Measurements from ENCODE around the gene STX2.

DNA sequence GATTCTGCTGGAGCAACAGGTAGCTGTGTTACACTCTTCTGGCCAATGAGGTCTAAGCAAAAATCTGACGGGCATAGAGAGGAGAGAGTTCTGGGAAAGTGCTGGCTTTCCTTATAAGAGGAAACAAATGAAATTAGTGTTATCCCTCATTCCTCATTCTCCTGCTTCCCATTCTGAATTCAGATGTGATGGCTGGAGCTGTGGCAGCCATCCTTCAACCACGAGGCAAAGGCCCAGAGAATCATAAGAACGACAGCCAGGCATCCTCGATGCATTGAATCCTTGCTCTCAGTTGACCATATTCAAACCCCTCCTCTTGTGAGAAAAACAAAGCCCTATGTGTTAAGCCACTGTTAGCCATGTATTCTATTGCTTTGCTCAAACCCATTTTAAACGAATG lies 95.4 kb downstream of the STX2 start:
- TF ChIP-seq CTCF (IDR thresholded peaks at IDR 0.05; ENCODE audit: poor library complexity, severe bottlenecking) (no peak), EP300 (conservative IDR thresholded peaks at IDR 0.05; ENCODE audit: poor library complexity, severe bottlenecking) (no peak), REST (IDR thresholded peaks at IDR 0.05; ENCODE audit: borderline replicate concordance) (no peak), TAF1 (IDR thresholded peaks at IDR 0.05; ENCODE audit: low read depth) (no peak), EZH2 (IDR thresholded peaks at IDR 0.05; ENCODE audit: borderline replicate concordance, insufficient read depth, low read length, poor library complexity, severe bottlenecking) (no peak), POLR2AphosphoS5 (IDR thresholded peaks at IDR 0.05) (no peak), MXI1 (conservative IDR thresholded peaks at IDR 0.05; ENCODE audit: poor library complexity, severe bottlenecking) (no peak)
